Activated CD8-positive, alpha-beta memory T cell treated with anti-CD3 and anti-CD28 coated beads, Interleukin-2, amount 50 U/mL, for 1 hour (primary cell): Measurements from ENCODE around the gene TNFRSF1B.
A peak's percentile ranks its signal among the peaks of the same experiment; 100 is the strongest.

Source experiments
- DNase-seq: peaks from one replicate; pipeline ENCODE4 v3.0.0-alpha.2; 2020; ENCODE audit errors: extremely low read depth

The TNFRSF1B gene

DNA sequence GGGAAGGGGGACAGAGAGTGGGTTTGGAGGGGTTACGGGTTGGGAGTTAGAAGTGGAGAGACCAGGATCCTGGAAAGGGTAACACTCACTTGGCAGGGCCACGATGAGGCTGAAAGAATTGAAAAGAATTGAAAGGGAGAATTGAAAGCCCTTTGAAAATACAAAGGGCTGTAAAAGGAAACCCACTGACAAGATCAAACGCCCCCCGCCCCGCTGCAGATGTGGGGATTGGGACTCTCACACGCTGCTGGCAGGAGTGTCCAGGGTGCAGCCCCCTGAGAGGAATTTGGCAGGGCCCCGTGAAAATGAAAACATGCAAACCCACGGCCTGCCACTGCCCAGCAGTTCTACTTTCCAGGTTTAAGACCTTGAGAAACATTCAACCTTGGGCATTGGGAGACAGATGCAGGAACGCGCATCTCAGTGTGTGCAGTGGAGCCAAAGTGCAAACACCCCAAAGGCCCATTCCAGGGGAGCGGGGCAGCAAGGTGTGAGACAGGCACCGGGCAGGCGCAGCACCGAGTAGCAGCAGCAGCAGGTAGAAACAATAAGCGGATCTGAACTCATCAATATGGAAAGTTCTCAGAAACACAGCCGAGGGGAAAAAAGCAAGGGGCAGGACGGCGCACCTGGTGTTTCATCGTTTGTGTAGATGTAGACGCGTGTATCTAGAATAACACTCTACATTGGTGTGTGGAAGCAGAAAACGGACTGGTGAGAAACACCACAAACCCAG is 8.3 kb upstream of the TNFRSF1B start:
- no peak for DNase-seq

DNA sequence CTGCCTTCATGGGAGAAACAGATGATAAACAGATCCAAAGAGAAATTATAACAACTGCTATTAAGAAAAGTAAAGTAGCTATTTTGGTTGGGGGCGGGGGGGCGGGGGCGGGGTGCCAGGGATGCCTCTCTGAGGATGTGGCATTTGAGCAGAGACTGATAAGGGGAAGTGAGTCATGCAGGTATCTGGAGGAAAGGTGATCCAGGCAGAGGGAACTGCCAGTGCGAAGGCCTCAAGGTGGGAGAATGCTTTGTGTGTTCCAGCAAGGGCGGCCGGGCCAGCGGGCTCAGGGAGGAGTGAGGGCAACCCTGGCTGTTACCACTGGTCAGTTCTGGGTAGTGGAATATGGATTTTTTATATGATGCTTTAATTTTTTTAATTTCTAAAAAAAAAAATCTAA is 7.0 kb upstream of the TNFRSF1B start:
- DNase-seq: no peak

DNA sequence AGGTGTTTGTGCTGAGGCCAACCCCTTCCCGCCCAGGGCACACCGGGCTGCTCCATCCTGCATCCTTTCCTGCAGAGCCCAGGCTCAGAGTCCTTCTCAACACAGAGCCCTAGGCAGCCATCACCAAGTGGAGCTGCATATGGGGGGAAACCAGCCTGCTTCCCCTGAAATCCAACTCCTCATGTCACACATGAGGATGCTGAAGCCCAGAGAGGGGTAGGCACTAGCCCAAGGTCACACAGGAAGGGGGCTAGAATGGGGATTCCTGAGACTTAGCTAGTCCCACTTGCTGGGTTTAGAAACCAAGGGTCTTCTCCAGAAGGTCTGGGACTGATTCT is 5.5 kb upstream of the TNFRSF1B start:
- DNase-seq: no peak

DNA sequence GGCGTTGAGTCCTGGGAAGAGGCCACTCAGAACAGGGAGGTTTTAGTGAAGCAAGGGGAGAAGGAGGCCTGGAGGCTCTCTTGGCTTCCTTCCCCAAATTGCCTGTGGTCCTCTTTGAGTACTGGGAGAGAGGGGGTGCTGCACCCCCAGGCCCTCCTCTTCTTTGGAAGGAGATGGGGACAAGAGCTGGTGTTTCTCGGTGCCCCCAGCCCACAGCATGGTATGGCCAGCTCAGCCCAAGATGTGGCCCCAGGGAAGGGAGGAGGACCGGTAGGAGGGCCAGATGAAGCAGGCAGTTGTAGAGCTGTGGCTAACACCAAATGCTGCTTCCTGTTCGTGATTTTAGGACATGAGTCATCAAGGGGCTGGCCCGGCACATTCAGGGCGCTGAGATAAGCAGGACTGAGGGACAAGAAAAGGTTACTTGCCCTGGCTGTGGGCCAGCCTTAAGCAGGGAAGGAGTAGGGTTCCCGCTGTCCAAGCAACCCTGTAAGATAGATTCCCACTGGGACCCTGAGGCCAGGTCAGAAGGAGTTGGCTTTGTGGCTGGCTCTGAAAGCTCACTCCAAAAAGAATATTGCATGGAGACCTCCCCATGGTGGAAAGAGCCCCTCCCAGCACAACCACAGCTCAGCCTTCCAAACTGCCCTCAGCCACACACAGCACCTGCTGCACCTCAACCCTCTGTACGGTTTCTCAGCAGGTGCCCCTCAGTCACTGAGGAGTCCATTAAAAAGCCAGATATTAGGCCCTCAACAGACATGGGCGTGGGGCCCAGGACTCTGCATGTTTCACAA is 4.9 kb upstream of the TNFRSF1B start:
- no peak for DNase-seq

DNA sequence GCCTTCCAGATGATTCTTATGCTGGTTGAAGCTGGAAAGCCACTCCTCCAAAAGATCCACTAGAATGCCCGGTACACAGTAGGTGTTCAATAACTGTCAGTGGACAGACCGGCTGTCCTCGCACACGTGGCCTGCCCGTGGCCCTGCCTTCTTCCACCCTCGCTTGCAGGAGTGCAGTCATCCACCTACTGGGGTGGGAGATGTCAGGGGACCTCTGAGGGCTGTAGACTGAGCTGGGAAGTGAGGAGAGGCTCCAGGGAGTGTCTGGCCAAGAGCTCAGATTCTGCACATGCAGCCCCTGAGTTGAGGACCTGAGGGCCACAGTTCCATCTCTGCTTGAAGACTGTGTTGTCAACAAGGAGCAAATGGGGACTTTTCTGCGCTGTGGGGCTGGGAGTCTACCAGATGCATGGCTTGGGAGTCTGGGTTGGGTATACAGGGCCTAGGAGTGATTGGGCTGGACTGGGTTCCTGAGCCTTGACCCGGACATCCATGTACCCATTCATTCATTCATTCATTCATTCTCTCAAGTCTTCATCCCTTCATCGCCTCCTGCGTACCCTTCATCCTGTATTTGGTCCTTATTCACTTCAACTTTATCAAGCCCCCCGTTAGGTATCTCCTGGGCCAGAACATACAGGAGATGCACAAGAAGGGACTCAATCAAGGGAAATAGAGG is 4.2 kb upstream of the TNFRSF1B start:
- DNase-seq: no peak

DNA sequence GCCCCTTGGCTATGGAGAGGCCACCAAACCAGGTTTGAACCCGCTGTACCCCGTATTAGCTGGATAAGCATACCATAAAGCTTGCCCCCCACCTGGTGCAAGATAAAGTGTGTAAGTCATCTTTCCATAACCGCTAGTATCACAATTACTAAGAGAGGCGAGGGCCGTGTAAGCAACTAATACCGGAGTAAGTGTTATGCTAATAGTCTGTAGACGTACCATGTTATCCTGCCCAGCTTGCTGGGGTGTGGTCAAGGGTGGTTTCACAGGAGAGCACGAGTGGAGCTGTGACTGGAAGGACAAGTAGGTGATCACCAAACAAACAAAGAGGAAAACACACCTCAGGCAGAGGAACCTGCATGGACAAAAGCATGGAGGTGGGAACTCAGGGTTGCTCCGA is 3.6 kb upstream of the TNFRSF1B start:
- DNase-seq: no peak

DNA sequence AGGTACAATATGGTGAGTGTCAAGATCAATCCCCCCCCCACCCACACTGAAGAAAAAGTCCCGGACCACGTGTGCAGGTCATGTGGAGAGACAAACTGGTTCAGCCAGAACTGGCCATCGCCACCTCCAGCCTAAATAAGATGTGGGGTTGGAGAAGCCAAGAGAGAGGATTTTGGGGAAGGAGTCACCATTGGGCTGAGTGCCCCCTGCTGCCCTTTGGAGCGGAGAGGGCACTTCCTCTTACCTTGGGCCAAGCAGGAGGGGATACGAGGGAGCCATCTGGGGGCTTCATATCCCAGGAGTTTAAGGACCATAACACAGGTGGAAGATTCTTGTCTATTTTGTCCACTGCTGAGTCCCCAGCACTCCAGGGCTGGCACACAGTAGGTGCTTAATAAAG is 2.6 kb upstream of the TNFRSF1B start:
- DNase-seq: no peak

DNA sequence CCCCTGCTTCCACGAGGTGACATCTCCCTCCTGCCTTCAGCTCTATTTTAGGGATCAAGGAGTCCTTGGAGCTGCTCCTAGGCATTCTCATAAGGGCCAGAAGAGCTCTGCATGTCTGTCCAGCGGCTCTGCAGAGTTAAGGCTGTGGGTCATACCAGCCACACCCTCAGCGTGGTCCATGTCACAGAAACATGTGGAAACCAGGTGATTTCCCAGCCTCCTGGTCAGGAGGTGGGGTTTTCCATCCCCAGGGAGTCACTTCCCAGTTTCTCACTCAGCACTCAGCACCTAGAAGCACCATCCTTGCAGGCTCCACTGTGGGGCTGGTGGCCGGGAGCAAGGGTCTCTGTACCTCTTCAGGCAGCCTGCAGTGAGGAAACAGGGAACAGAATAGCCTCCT is 1.4 kb upstream of the TNFRSF1B start:
- DNase-seq: no peak

DNA sequence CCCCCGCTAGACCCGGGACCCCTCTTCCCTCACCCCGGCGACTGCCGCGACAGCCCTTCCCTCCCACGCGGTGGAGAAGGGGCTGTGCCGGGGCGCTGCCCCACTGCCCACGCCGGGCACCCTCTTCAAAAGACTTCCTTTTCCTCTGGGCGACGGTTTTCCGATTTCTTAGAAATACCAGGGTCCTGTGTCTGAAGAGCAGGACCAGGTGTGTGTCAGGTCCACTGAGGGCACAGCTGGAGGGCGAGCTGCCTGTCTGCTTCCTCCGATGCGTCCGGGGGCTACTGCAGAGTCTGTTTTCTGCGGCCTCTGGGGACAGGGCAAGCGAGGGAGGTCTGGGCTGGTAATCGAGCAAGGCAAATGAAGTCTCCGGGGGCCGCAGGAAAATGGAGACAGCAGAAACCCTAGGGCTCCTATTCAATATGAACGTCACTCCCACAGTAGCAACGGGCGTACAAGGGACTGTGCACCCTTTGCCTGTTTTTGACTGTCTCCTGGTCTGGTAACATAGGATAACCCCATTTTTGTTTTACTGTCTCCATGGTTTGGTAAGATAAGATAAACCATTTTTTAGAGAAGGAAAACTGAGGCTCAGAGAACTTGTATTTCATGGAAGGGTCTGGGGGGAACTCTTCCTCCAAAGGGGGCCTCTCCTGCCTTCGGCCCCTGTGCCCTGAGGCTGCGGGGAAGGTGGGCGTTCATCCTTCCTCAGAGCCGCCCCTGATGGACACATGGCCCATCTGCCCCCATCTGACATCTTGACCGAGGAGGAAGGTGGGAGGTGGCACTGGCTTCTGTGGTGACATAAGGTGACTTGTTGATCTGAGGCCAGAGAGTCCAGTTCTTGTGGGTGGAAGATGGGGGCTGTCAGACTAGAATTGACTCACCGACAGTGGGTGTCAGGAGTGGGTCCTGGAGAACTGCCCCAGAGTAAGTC is 970 bp downstream of the TNFRSF1B start:
- no peak for DNase-seq

- no peak for DNase-seq
Measured at GRCh38 chr1:12168451-12169160, 1.8 kb downstream of the TNFRSF1B start.

- no peak for DNase-seq
Measured at GRCh38 chr1:12169442-12170135, 2.8 kb downstream of the TNFRSF1B start.

DNA sequence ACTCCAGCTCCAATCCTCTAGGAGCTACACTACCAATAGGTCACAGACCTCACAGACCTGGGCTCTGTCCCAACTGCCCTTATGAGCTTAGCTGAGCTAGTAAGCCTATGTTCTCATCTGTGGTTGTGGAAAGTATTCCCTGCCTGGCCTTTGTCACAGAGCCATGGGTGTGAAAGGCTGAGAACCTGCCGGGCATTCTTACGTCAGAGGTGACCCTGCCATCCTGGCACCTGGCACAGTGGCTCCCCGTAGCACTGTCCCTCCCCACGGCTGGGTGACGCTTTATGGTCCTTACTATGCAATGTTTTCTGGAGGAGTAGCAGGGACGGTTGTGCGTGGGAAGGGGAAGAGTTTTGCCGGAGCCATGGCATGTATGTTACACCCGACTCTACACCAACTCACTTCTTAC is 3.5 kb downstream of the TNFRSF1B start:
- no peak for DNase-seq

- DNase-seq: no peak
Measured at GRCh38 chr1:12171206-12172041, 4.6 kb downstream of the TNFRSF1B start.

GRCh38 chr1:12172042-12172851 is 5.5 kb downstream of the TNFRSF1B start:
- DNase-seq: no peak

GRCh38 chr1:12173041-12173509 is 6.3 kb downstream of the TNFRSF1B start:
- no peak for DNase-seq

GRCh38 chr1:12173631-12174121 is 6.9 kb downstream of the TNFRSF1B start:
- peak; percentile 96 for DNase-seq

- no peak for DNase-seq
Measured at GRCh38 chr1:12174924-12175810, 8.4 kb downstream of the TNFRSF1B start.
